Cerebellar nuclear complex (tissue), 1 donor: ENCODE data around the gene GARRE1.

Experiments used
- DNase-seq, 2 experiments: peaks; one replicate each; lab custom pipeline; 2025; lab: John Stamatoyannopoulos, UW

Gene GARRE1

DNA sequence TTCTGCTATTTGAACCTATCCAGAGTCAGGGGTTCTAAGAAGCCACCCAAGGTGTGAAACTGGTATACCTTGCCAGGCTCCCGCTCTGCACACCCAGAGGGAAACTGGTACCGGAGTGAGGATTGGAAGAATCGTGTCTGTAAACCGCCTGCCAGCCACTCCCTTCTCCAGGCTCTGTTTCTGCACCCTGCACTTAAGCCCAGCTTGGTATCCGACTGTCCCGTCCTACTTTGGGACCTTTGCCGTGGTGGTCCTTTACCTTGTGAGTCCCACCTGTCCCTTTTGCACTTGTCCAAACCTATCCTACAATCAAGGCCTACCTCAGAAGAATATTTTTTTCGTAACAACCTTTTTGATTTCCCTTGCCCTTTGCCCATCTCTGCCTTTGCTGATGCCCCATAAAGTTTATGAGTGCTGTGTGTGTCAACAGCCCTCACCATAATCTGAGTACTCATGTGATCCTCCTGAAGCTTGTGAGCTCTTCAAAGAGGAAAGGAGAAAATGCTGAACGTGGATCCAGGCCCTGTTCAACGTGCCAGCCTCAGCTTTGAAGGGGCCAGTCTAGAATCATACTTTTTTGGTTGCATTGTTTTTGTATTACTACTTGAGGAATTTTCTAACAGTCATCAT lies 44.7 kb downstream of the GARRE1 start:
- no peak for DNase-seq

DNA sequence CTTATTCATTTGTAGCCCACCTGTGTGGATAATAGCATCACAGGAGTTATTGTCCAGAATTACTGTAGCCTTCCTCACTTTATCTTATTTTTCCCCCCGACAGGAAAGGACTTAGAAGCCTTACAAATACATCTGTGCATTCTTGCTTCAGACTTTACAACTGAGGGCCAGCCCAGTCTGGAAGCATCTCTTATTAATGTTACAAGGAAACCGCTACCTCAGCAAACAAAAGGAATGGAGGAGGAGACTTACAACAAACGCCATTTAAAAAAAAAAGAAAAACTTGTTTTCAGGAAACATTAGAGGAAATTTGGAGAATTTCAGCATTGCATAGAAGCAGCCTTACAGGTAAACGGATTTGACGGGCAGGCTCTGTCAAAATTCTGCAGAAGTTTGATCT lies 45.2 kb downstream of the GARRE1 start:
- DNase-seq = no peak

DNA sequence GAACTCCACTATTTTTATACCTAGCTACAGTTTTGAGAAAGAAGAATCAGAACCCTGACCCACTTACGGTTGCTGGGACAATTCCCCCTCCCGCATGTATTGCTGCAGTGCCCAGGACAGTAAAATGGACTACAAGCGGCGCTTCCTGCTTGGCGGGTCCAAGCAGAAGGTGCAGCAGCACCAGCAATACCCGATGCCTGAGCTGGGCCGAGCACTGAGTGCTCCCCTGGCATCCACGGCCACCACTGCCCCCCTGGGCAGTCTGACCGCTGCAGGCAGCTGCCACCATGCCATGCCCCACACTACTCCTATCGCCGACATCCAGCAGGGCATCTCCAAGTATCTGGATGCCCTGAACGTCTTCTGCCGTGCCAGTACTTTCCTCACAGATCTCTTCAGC lies 46.0 kb downstream of the GARRE1 start:
- no peak for DNase-seq

- DNase-seq = no peak
Observed at GRCh38 chr19:34300962-34301361, 46.6 kb downstream of the GARRE1 start.
